Tongue (tissue), 2 donors: ENCODE data around the gene PLA2G2F. TPM values are rescaled to one million over a fixed set of nuclear protein-coding genes. Genes with fewer than 3 reads are reported as not detected.
"Not testable (repeated sequence)": the region's sequence is repeated elsewhere in the genome, so short reads cannot be mapped to it uniquely, and the experiment has no call there.

Experiments used
- DNase-seq: peaks from one replicate; pipeline ENCODE4 v3.0.0-alpha.2; 2015
- total RNA-seq: library from RNA; depleted of rRNA; stranded (reverse); fragments of >200 nt; gene quantifications from one replicate; pipeline ENCODE4 v1.2.3, GENCODE V29; 2014

Gene PLA2G2F
- total RNA-seq, 1 donor from 2014 or later = not detected

DNA sequence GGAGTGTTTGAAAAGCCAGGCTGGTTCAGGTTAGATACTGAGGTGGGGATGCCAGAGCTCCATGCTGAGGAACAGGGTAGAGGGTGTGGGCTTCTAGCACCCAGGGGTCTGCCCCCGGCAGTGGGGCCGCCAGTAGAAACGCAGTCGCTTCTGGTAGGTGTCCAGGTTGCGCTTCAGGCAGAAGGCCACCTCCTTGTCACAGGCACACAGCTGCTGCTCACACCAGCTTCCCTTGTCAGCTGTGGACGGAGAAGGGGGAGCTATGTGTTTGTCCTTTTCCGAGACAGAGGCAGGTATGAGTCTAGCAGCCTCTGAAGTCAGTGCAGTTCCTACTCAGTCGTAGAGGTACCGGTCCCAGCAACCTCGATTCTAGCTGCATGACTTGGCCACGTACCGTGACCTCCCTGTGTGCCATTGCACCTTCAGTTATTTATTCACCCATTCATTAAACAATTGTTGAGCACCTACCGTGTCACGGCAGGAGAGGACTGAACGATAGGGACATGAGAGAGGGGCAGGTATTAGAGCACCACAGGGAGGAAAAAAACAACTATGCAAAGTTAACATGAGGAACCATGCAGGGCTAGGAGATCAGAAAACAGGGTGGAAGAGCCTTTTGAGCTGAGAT lies 25.0 kb upstream of the PLA2G2F start:
- no peak for DNase-seq

DNA sequence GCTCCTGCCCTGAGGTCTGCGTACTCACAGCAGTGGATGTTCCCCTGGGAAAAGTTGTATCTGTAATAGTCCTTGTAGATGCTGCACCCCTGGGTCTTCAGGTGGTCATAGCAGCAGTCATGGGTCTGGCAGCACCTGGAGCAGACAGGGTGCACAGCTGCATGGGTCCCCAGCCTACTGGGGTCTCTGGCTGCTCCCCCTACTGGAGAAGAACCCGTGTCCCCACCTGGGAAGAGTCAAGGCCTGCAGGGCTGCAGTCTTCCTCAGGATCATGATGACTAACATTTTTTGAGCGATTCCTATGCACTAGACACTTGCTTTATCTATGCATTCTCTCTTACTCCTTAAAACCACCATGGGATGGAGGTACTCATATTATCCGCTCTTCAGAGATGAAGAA lies 23.6 kb upstream of the PLA2G2F start:
- no peak for DNase-seq

DNA sequence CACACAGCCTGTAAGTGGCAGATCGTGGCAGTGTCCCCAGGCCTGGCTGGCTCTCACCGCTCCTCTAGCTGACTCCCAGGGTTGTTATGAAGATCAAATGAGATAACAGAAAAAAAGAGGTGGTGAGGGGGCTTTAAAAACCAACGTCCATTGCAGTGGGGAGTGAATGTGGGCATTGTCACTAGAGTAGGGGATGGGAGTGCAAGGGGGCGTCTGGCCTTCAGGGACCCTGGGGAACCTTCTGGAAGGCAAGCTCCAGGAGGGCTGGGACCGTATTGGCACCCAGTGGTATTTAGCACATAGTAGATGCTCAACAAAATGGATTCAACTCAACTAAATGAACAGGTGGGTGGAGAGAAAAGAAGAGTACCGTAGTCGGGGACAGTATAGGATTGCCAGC lies 23.2 kb upstream of the PLA2G2F start:
- no peak for DNase-seq

DNA sequence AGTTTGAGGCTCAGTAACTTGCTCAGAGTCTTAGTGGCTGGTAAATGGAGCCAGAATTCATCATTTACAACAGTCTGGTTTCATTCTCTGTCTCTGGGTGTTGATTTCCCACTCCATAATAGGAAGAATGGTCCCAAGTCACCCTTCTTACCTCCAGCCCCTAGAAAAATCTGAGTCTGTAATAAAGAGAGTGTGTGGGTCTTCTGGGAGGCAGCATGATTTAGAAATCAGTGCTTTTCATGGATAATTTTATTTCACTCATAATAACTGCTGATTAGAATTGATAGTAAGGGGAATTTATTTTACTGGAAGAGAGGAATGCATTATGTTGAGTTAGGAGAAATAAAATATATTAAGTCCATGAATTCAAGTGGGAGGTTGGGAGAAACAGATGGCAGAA lies 21.9 kb upstream of the PLA2G2F start:
- no peak for DNase-seq

DNA sequence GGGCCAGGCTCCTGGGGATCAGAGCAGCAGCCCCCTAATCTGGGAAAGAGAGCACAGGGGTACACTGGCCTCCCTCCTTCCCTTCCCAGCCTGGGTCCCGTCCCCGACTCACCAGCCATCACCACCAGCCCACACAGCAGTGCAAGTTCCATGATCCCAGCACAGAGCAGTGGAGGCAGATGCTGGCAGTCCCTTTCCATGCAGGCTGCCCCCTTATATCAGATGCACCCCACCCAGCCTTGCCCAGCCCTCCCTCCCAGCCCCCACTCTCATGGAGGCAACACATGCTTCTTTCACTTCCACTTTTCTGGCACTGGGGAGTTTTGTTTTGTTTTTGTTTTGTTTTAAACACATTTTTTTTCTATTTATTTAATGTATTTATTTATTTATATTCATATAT lies 19.8 kb upstream of the PLA2G2F start, which contains the start of gene PLA2G2D:
Gene PLA2G2D (minus strand): TSS at position 190 of the 400 bp plus-strand sequence. CDS start 38 bp downstream, at position 152.
- DNase-seq = no peak

DNA sequence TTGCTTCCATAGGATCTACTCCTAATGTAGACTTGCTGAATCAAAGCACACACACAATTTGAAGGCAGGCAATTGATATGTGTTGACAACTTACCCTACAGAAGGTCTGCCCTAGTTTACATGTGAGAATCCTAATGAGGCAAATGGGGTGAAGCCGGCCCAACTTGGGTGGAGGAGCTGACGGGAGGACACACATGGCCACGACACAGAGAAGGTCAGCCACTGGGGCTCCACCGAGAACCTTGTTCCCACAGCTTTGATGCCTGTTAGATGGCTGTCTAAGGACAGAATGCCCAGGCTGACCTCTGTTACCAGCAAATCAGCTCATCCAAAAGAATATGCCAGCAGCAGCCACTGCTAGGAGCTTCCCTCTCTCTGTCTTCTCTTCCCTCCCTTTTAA lies 18.3 kb upstream of the PLA2G2F start:
- DNase-seq = no peak

DNA sequence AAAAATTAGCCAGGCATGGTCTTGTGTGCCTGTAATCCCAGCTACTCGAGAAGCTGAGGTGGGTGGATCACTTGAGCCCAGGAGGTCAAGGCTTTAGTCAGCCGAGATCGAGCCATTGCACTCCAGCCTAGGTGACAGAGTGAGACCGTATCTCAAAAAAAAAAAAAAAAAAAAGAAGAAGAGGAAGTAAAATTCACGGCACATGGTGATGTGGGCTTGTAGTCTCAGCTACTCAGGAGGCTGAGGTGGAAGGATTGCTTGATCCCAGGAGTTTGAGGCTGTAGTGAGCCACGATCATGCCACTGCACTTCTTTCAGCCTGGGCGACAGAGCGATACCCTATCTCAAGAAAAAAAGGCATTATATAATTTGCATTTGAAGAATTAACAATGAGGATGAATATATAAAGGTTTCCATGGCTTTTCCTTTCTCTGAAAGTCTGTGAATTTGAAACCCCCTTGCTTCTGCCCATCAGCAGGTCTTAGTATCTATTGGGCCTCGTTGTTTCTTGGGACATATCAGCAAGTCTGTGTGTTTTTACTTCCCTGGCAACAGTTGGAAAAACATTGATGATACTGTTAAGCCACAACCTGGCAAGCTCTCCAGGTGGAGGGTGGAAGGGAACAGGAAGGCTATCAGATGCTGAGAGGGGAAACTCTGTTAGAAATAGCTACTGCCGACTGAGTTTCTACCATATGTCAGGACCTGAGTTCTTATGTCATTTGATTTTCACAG lies 15.2 kb upstream of the PLA2G2F start:
- DNase-seq = no peak

DNA sequence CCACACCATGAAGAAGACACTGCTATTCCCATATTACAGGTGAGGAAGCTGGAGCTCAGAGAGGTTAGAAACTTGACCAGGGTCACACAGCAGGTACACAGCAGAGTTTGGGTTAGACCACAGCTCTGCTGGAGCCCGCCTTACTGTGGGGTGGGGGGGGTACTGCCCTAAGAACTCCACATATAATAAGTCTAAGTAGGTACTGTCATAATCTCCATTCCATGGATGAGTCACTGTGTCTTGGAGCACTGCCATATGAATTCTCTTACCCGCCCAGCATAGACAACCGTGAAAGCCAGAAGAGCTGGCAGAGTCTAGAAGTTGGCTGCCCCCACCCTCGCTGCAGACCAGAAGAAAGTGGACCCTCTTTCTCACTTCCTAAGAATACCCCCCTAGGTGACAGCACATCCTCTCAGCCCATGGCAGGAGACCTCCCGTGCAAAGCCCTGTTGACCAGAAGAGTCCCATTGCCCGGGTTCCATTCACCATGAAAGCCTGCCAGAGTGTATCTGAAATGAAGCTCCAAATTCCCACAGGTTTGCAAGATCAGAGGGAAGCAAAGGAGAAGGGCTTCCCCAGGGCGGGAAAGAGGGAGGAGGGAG lies 14.6 kb upstream of the PLA2G2F start:
- DNase-seq = peak; percentile 74

DNA sequence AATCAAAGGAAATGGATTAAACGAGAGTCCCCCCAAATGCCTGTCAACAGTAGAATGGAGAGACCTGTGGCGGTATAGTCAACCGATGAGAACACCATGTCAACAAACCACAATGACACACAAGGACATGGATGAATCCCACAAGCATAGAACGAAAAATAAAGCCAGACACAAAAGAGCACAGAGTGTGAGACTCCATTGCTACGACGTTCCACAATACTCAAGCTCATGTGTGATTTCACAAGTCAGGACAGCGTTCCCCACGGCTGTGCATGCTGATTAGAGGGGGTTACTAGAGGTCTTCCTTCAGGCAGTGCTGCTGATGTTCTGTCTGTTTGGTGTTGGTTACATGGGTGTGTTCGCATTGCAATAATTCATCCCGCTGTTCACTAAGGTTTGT lies 14.0 kb upstream of the PLA2G2F start:
- DNase-seq = peak; percentile 15

DNA sequence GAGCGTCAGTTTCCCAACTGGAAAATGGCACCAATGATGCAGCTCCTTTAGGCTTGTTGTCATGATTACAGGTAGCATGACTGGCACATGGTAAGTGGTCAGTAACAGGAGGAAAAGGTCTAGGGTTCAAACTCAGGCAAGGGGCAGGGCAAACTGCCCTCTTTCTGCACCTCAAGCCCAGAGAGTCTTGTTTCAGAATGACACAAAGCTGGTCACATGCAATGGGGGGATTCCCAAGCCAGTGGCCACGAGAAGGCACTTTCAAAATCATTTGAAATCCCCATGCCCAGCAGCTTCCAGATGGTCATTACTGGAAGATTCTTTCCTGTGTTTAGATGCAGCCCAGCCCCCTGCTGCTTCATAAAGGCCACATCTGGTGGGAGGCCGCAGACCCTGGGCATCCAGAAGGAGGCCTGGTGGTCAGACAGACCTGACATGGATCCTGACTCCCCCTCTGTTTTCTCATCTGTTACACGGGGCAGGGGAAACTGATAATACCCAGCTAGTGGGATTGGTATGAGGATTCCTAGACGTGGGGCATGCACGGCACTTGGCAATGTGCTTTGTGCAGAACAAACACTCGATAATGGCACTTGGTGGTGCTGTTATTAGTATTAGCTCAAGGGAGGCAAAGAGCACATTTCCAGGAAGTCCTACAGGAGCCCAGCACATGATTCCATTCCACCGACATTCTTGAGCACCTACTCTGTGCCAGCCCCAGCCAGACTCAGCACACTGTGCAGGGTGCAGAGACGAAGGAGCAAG lies 12.9 kb upstream of the PLA2G2F start:
- no peak for DNase-seq

DNA sequence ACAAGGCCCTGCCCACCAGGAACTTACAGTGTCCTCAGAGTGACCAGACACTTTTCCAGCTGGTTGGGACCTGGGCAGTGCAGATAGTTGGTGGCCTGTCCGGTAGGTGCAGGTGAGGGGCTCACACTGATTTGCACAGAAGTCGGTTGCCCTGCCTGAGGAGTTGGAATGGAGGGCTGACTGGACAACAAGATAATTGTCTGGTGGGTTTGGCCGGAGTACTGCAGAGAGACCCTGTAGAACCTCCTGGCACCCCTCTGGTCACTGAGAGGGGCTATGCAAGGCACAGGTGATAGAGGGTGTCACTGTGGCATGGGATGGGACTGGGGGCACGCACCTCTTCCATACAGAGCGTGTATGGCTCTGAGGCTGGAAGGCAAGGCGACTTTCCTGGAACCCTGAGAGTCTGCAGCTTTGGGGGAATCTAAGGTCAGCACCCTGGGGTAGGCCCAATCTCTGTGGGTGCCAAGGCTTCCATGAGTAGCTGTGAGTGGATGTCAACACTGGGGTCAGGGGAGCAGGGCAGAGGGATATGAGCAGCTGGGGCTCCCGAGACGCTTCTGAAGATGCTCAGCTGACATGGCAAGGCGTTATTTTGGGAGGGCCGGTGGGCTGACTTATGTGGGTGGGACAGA lies 12.2 kb upstream of the PLA2G2F start:
- DNase-seq = no peak

DNA sequence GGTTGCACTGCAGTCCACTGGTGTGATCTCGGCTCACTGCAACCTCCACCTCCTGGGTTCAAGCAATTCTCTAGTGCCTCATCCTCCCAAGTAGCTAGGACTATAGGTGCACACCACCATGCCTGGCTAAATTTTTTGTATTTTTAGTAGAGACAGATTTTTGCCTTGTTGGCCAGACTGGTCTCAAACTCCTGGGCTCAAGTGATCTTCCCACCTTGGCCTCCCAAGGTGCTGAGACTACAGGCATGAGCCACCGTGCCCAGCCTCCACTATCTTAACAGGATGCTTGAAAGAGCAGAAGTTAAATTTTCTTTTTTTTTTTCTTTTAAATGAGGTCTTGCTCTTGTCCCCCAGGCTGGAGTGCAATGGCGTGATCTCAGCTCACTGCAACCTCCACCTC lies 8.6 kb upstream of the PLA2G2F start:
- not testable (repeated sequence) for DNase-seq

DNA sequence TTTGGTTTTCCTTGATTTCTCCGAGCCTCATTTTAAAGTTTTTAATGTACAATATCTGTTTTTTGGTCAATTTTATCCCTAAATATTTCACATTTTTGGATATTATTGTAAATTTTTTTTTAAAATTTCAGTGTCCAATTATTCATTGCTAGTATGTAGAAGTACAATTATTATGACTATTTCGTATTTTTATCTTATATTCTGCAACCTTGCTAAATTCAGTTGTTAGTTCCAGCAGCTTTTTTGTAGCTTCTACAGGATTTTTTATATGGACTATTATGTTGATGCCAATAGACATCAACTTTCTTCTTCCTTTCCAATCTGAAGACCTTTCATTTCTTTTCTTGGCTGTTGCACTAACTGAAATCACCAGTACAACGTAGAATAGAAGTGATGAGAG lies 4.1 kb upstream of the PLA2G2F start:
- DNase-seq = no peak

DNA sequence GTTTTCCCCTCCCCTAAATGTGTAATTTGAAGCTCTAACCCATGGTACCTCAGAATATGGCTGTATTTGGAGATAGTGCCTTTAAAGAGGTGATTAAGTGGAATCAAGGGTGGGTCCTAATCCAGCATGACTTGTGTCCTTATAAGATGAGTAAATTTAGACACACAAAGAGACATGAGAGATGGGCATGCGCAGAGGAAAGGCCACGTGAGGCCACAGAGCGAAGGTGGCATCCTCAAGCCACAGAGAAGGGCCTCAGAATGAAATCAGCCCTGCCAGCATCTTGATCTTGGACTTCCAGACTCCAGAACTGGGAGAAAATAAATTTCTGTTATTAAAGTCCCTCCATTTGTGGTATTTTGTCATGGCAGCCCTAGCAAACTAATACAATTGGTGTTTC lies 2.9 kb upstream of the PLA2G2F start:
- DNase-seq = no peak

DNA sequence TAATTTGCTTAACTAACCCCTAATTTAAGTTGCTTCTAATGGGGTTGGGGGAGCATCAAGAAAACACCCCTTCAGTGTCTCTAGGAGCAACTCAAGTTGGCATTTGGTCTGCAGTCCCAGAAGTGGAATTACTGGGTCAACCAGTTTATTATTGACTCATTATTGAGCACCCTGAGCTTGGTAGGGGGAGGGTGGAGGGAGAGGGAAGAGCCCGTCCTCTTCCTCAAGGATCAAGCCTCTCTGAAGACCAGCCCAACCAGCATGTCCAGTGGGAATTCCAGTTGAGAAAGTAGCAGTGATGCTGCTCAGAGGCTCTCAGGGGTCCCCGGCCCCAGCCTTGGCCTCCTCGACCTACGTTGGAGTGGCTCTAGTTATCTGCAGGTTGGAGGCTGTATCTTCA lies 2.1 kb upstream of the PLA2G2F start:
- DNase-seq = no peak

DNA sequence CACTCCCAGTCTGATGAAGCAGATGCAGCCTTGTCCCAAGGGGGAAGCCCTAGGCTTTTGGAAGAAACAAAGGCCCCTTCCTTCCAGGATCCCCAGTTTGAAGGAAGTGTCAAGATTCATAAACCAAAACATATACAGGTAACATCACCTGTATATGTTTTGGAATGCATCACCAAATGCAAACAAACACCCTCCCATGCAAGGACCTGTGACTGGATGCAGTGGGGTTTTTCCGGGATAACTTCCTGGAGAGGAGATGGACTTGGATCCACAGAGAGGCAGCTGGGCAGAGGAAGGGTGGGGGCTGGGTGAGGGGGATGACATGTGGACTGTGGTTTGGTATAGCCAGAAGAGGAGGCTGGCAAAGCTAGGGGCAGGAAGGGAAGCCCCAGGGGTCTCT lies 1.5 kb upstream of the PLA2G2F start:
- no peak for DNase-seq

DNA sequence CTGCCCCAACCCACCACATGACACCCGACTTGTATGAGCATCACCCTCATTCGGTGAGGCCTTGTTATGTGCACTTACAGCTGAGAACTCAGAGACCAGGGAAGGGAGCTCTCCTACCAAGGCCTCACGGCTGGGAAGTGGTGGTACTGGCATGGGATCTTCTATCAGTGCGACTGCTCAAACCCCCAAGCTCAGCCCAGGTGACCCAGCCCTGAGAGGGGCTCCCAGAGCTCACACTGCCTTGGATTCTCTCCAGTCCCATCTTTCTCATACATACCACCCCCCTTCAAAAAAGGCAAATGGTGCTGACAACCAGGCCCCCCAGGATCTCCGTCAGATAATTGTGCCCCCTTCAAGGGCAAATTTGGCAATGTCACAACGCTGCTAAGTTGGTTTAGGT lies 777 bp upstream of the PLA2G2F start:
- no peak for DNase-seq

DNA sequence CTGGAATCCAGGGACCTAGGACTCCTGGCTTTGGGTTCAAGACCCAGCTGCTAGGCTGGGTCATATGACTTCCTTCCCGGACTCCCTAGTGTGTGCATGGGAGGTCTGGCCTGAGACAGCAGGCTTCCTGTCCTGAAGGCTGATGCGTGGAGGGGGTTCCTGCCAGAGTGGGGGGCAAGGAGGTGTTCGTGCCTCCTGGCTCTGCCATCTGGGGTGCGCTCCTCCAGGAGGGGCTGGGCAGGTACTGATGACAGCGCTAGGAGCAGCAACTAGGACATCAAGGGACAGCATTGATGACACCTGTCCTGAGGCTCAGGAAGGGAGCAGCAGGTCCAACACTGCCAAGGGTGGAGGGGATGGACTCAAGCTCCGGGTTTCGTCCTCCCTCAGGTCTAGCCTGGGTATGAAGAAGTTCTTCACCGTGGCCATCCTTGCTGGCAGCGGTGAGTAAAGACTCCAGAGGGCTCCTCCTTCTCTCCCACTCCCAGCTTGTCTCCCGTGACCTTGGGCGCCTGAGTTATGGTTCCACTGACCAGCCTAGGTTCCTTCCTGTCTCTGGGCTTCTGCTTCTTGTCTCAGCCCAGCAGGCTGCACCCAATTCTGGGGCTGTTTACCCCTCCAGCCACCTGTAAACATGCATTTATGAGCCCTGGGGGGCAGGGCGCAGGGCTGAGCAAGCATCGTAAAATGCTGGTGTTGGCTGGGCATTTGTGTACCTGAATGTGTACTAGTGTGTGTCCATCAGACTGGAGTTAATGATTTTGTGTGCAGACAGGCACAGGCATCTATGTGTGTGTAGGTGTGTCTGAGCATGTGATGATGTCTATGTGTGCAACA lies 871 bp downstream of the PLA2G2F start:
- DNase-seq = no peak

DNA sequence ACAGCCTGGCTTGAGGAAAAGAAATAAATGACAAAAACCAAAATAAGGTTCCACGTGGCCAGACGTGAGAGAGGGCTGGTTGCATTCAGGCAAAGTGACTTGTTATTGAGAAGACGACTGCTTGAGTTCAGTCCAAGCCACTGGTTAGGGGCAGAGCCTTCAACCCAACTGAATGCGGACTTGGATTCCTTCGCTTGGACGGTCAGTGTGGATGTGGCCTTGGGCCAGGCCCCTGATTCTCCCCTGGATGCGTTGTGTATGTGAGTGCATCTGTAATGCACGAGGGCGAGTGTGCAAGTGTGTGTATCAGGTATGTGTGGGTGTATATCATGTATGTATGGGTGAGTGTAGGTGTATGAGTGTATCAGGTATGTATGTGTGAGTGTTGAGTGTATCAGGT lies 1.9 kb downstream of the PLA2G2F start:
- DNase-seq = no peak

DNA sequence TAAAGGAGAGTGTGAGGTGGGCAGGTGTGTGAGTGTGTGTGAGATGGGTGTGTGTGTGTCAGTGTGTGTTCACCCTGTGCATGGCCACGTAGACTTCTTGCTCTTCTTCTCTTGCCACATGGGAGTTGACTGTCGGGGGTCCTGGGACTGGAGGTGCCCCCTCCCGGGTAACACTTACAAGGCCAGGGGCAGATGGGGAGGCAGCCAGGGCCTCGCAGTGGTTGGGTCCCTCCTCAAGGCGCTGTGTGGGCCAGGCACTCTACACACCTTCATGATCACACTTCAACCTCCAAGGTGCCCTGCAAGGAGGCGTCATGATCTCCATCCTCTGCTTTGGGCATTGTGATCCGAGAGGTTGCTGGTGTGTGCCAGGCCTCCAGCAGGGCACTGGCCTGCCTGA lies 2.3 kb downstream of the PLA2G2F start:
- no peak for DNase-seq

DNA sequence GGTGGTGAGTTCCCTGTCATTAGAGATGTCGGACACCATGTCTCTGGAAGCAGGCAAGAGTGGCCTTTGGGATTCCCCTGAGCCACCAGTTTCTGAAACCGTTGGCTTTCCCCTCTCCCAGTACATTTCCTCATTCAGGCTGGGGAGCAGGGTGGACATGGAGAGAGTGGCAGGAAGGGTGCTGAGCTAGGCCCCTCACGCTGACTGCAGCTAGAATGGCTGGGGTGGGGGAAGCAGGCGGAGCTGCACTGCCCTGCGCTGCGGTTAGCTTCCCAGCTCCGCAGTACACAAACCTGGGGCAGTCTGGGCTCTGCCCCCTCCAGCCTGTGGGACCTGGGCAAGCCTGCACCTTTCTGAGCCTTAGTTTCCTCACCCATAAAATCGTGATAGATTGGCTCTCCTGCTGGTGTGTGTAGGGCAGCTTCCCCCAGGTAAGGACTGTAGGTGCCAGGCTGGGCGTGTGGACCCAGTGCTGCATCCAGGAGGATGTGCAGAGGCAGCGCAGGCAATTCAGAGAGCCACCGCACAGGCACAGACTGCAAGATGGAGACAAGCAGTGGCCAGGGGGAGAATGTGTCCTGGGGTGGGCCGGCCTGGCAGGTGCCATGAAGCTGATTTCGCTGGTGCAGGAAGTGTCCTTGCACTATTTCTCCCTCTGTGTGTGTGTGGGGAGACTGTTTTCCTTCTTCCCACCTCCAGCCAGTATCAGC lies 3.0 kb downstream of the PLA2G2F start:
- DNase-seq = no peak
